DOHH2 (cell line): ENCODE results near the gene OIT3.

Experiments
- EZH2phosphoT487 ChIP-seq: fragments of 200-600 bp; sonication (generic); IDR thresholded peaks from 2 replicates; pipeline ENCODE4 v1.6.1; 2017; ENCODE audit warnings: borderline replicate concordance, mild to moderate bottlenecking, antibody characterized with exemption, low read length, moderate library complexity, mixed read lengths
- TF ChIP-seq, protein P1 (sequence below): fragments of 200-600 bp; sonication (generic); IDR thresholded peaks from one replicate; pipeline ENCODE4 v1.5.1; 2014; ENCODE audit warnings: antibody characterized with exemption, mild to moderate bottlenecking, low read depth, low read length; ENCODE audit not compliant: poor library complexity, severe bottlenecking

DNA sequence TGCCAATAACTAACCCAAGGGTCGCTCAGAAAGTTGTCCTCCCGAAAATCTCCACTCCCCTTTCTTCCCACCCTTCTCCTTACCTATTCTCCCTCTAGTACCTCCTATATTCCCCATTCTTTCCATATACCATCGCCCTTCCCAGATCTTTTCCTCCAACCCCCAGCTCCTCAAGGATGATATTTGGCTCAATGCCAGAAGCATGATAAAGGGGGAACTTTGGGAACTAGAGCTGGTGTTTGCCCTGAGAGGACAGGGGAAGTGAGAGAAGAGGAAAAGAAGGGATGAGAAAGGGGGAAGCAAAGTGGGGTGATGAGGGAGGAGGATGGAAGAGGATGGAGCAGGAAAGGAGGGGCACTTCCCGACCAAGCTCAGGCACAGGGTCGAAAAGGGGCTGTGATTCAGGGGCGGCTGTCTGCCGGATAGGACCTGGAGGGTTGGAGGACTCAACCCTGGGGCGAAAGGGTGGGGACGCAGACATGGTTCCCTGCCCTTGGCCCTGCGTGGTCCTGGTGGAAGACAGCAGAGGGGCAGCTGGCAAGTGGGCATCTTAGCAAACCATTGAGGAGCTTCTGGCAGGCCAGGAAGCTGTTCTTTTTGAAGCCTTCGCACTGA lies 1.8 kb downstream of the OIT3 start:
- TF ChIP-seq, protein P1, sequence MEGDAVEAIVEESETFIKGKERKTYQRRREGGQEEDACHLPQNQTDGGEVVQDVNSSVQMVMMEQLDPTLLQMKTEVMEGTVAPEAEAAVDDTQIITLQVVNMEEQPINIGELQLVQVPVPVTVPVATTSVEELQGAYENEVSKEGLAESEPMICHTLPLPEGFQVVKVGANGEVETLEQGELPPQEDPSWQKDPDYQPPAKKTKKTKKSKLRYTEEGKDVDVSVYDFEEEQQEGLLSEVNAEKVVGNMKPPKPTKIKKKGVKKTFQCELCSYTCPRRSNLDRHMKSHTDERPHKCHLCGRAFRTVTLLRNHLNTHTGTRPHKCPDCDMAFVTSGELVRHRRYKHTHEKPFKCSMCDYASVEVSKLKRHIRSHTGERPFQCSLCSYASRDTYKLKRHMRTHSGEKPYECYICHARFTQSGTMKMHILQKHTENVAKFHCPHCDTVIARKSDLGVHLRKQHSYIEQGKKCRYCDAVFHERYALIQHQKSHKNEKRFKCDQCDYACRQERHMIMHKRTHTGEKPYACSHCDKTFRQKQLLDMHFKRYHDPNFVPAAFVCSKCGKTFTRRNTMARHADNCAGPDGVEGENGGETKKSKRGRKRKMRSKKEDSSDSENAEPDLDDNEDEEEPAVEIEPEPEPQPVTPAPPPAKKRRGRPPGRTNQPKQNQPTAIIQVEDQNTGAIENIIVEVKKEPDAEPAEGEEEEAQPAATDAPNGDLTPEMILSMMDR: no peak
- TF ChIP-seq EZH2phosphoT487: no peak
